ENCODE measurements around the gene KIF5A.

KIF5A gene

GRCh38 chr12:57527184-57527583 lies 22.7 kb upstream of the KIF5A start:
- WGBS, 2 experiments (ENCODE audit: insufficient coverage in 2 of 2), result 83 to 100% methylated on average over 2 of the region's 5 CpGs
- peaks cover 79% of the 10 kb centered on the region for H3K36me3 ChIP-seq (ENCODE audit: control insufficient read depth, insufficient read depth, low read length)
- H3K9me3 ChIP-seq (ENCODE audit: control insufficient read depth, low read length), result no peaks in the 10 kb centered on the region
- no peak overlapping the region for H3K27ac ChIP-seq (ENCODE audit: low read depth, low read length, severe bottlenecking)
- no peak overlapping the region for H3K4me3 ChIP-seq (ENCODE audit: extremely low read depth, insufficient read depth, low read length, poor library complexity, severe bottlenecking)
- H3K4me1 ChIP-seq (ENCODE audit: control insufficient read depth, insufficient read depth, low read length, poor library complexity, severe bottlenecking), result peaks cover 16% of the 10 kb centered on the region

DNA sequence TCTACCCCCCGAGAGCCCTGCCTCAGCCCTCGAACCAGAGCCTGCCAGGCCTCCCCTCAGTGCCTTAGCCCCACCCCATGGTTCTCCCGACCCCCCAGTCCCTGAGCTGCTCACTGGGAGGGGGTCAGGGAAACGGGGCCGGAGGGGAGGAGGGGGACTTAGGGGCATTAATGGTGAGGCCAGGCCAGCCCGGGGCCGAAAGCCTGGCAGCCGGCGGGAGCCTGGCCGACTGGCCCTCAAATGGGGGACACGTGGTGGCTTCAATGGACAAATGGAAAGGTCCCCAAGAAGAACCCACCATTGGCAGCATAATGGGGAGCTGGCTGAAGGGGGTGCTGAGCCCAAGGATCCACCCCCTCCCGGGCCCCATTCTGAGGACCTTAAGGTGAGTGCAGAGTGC lies 21.7 kb upstream of the KIF5A start:
- 92 to 99% methylated on average over 7 to 9 of the region's 12 CpGs for WGBS, 2 experiments (ENCODE audit: insufficient coverage in 2 of 2)
- no peak overlapping the region for H3K4me3 ChIP-seq (ENCODE audit: extremely low read depth, insufficient read depth, low read length, poor library complexity, severe bottlenecking)
- no peak overlapping the region for H3K27ac ChIP-seq (ENCODE audit: low read depth, low read length, severe bottlenecking)
- H3K36me3 ChIP-seq (ENCODE audit: control insufficient read depth, insufficient read depth, low read length), result peaks cover 89% of the 10 kb centered on the region
- peaks cover 15% of the 10 kb centered on the region for H3K4me1 ChIP-seq (ENCODE audit: control insufficient read depth, insufficient read depth, low read length, poor library complexity, severe bottlenecking)
- H3K9me3 ChIP-seq (ENCODE audit: control insufficient read depth, low read length), result no peaks in the 10 kb centered on the region

- Histone ChIP-seq H3K36me3 (ENCODE audit: control insufficient read depth, insufficient read depth, low read length) (peaks cover 95% of the 10 kb centered on the region), H3K4me3 (ENCODE audit: extremely low read depth, insufficient read depth, low read length, poor library complexity, severe bottlenecking) (no peak overlapping the region), H3K27ac (ENCODE audit: low read depth, low read length, severe bottlenecking) (no peak overlapping the region), H3K9me3 (ENCODE audit: control insufficient read depth, low read length) (no peaks in the 10 kb centered on the region), H3K4me1 (ENCODE audit: control insufficient read depth, insufficient read depth, low read length, poor library complexity, severe bottlenecking) (peaks cover 9% of the 10 kb centered on the region)
- WGBS, 2 experiments (ENCODE audit: insufficient coverage in 2 of 2), result 100% methylated on average over 3 of the region's 10 CpGs; no CpG with 5 or more reads in 1 of the 2 experiments
These were observed 20.9 kb upstream of the KIF5A start for GRCh38 chr12:57528831-57529555.

DNA sequence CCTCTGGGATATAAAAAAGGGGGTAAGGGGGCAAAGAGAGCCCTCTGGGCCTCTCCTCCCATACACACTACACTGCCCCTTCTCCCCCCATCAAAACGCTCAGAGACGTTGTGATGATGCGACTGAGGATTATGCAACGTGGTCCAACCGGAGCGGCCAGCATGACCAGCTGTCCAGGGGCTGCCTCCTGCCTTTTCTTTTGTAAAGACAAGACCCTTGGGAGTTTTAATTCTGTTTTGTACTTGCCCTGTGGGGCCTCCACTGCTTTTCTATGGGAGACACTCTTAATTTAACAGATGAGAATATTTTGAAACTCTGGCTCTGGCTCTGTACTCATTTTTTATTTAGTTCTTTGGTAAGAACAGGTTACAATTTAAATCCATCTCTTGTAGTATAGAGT lies 20.0 kb upstream of the KIF5A start:
- 83 to 98% methylated on average over 6 of the region's 6 CpGs for WGBS, 2 experiments (ENCODE audit: insufficient coverage in 2 of 2)
- Histone ChIP-seq H3K9me3 (ENCODE audit: control insufficient read depth, low read length) (no peaks in the 10 kb centered on the region), H3K4me3 (ENCODE audit: extremely low read depth, insufficient read depth, low read length, poor library complexity, severe bottlenecking) (no peak overlapping the region), H3K4me1 (ENCODE audit: control insufficient read depth, insufficient read depth, low read length, poor library complexity, severe bottlenecking) (peaks cover under 1% of the 10 kb centered on the region), H3K36me3 (ENCODE audit: control insufficient read depth, insufficient read depth, low read length) (peaks cover 95% of the 10 kb centered on the region), H3K27ac (ENCODE audit: low read depth, low read length, severe bottlenecking) (no peak overlapping the region)

- Histone ChIP-seq H3K27ac (ENCODE audit: low read depth, low read length, severe bottlenecking) (no peak overlapping the region), H3K9me3 (ENCODE audit: control insufficient read depth, low read length) (no peaks in the 10 kb centered on the region), H3K4me1 (ENCODE audit: control insufficient read depth, insufficient read depth, low read length, poor library complexity, severe bottlenecking) (no peaks in the 10 kb centered on the region), H3K36me3 (ENCODE audit: control insufficient read depth, insufficient read depth, low read length) (peaks cover 97% of the 10 kb centered on the region), H3K4me3 (ENCODE audit: extremely low read depth, insufficient read depth, low read length, poor library complexity, severe bottlenecking) (no peak overlapping the region)
- WGBS, 2 experiments (ENCODE audit: insufficient coverage in 2 of 2), result 85 to 100% methylated on average over 1 to 2 of the region's 5 CpGs
These were observed 19.3 kb upstream of the KIF5A start for GRCh38 chr12:57530396-57531142.

DNA sequence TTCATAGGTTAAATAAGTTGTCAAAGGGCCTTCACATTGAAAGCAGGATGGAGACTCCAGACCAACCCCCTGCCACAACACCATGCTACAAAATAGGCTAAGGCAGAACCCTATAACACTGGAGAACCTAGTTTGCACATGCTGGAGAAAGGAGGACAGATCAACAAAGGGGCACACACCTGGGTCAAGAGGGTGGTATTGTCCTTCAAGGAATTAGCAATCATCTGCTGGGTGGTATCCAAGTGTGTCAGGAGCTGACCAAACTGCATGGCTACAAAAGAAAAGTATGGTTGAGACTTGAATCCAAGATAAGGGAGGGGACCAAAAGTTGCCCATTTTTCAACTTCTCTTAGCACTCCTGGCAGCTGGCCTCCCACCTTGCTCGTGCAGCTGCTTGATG lies 18.0 kb upstream of the KIF5A start:
- Histone ChIP-seq H3K36me3 (ENCODE audit: control insufficient read depth, insufficient read depth, low read length) (peaks cover 96% of the 10 kb centered on the region), H3K4me3 (ENCODE audit: extremely low read depth, insufficient read depth, low read length, poor library complexity, severe bottlenecking) (no peak overlapping the region), H3K27ac (ENCODE audit: low read depth, low read length, severe bottlenecking) (no peak overlapping the region), H3K9me3 (ENCODE audit: control insufficient read depth, low read length) (no peaks in the 10 kb centered on the region), H3K4me1 (ENCODE audit: control insufficient read depth, insufficient read depth, low read length, poor library complexity, severe bottlenecking) (no peaks in the 10 kb centered on the region)
- WGBS, 2 experiments (ENCODE audit: insufficient coverage in 2 of 2), result 100% methylated on average over 1 of the region's 1 CpG; no CpG with 5 or more reads in 1 of the 2 experiments

DNA sequence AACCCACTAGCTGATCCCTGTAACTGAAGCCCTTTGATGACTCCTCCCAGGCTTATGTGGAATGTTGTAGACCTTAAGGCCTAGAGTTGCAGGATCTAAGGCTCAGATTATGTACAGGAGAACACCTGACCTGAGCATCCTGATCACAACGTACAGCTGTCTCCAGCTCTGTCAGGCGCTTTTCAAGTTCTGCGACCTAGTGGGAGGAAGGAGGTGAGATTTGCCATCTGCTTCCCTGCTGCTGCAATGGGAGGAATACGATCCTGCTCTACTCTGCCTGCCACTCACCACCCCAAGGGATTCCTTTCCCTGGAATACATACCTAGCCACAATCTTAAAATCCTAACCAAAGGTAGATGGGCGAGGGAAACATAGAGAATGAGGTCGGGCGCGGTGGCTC lies 16.7 kb upstream of the KIF5A start:
- Histone ChIP-seq H3K4me1 (ENCODE audit: control insufficient read depth, insufficient read depth, low read length, poor library complexity, severe bottlenecking) (no peaks in the 10 kb centered on the region), H3K4me3 (ENCODE audit: extremely low read depth, insufficient read depth, low read length, poor library complexity, severe bottlenecking) (no peak overlapping the region), H3K36me3 (ENCODE audit: control insufficient read depth, insufficient read depth, low read length) (peaks cover 92% of the 10 kb centered on the region), H3K9me3 (ENCODE audit: control insufficient read depth, low read length) (no peaks in the 10 kb centered on the region), H3K27ac (ENCODE audit: low read depth, low read length, severe bottlenecking) (no peak overlapping the region)
- WGBS, 2 experiments (ENCODE audit: insufficient coverage in 2 of 2), result 92% methylated on average over 3 of the region's 8 CpGs; no CpG with 5 or more reads in 1 of the 2 experiments

DNA sequence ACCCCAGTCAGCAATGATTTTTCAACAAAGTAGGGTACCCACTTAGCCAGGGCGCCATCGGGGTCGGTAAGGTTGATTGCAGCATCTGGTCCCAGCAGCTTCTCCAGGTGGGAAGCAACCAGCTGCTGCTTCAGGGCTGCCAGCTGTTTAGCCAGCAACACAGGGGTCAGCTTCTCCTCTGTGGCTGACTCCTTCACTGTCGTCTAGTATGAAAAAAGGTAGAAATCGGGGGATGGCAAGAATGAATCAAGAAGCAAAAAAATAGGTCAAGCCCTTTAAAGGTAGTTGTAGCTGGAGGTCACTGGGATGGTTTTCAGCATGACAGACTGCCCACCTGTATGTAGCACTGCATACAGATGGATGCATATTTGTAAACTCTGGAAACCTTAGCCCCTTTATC lies 15.6 kb upstream of the KIF5A start:
- no peaks in the 10 kb centered on the region for H3K4me1 ChIP-seq (ENCODE audit: control insufficient read depth, insufficient read depth, low read length, poor library complexity, severe bottlenecking)
- no peak overlapping the region for H3K27ac ChIP-seq (ENCODE audit: low read depth, low read length, severe bottlenecking)
- H3K9me3 ChIP-seq (ENCODE audit: control insufficient read depth, low read length), result no peaks in the 10 kb centered on the region
- peaks cover 93% of the 10 kb centered on the region for H3K36me3 ChIP-seq (ENCODE audit: control insufficient read depth, insufficient read depth, low read length)
- H3K4me3 ChIP-seq (ENCODE audit: extremely low read depth, insufficient read depth, low read length, poor library complexity, severe bottlenecking), result no peak overlapping the region
- WGBS, 2 experiments (ENCODE audit: insufficient coverage in 2 of 2), result 95 to 99% methylated on average over 4 to 5 of the region's 5 CpGs

GRCh38 chr12:57534991-57535543 lies 14.8 kb upstream of the KIF5A start:
- 90 to 100% methylated on average over 2 of the region's 3 CpGs for WGBS, 2 experiments (ENCODE audit: insufficient coverage in 2 of 2)
- Histone ChIP-seq H3K4me1 (ENCODE audit: control insufficient read depth, insufficient read depth, low read length, poor library complexity, severe bottlenecking) (no peaks in the 10 kb centered on the region), H3K27ac (ENCODE audit: low read depth, low read length, severe bottlenecking) (no peak overlapping the region), H3K36me3 (ENCODE audit: control insufficient read depth, insufficient read depth, low read length) (peaks cover 93% of the 10 kb centered on the region), H3K9me3 (ENCODE audit: control insufficient read depth, low read length) (no peaks in the 10 kb centered on the region), H3K4me3 (ENCODE audit: extremely low read depth, insufficient read depth, low read length, poor library complexity, severe bottlenecking) (no peak overlapping the region)

GRCh38 chr12:57535764-57536596 lies 13.9 kb upstream of the KIF5A start:
- Histone ChIP-seq H3K4me3 (ENCODE audit: extremely low read depth, insufficient read depth, low read length, poor library complexity, severe bottlenecking) (no peak overlapping the region), H3K36me3 (ENCODE audit: control insufficient read depth, insufficient read depth, low read length) (peaks cover 93% of the 10 kb centered on the region), H3K27ac (ENCODE audit: low read depth, low read length, severe bottlenecking) (no peak overlapping the region), H3K4me1 (ENCODE audit: control insufficient read depth, insufficient read depth, low read length, poor library complexity, severe bottlenecking) (no peaks in the 10 kb centered on the region), H3K9me3 (ENCODE audit: control insufficient read depth, low read length) (no peaks in the 10 kb centered on the region)
- 47 to 72% methylated on average over 3 to 4 of the region's 6 CpGs for WGBS, 2 experiments (ENCODE audit: insufficient coverage in 2 of 2)
